Uterus (tissue), 4 donors: ENCODE measurements around the gene PCDH9. TPM values are rescaled to one million over a fixed set of nuclear protein-coding genes. Genes with fewer than 3 reads are reported as not detected.

Experiments used
- DNase-seq, 2 donors: peaks; one replicate each; pipeline ENCODE4 v3.0.0-alpha.2; 2019 to 2020
- H3K27ac ChIP-seq, 2 donors: fragments of 200-600 bp; sonication (generic); 1 replicate in 1 of 2; 2 replicates in 1 of 2; pipeline ENCODE4 v1.5.1; 2016 to 2018
- H3K27me3 ChIP-seq, 2 donors: fragments of 200-600 bp; sonication (generic); one replicate each; pipeline ENCODE4 v1.5.1; 2018 to 2019; ENCODE audit warnings: control low read depth in 1 of 2
- H3K36me3 ChIP-seq, 2 donors: fragments of 200-600 bp; sonication (generic); one replicate each; pipeline ENCODE4 v1.5.1; 2019; ENCODE audit warnings: control low read depth in 1 of 2
- H3K4me1 ChIP-seq, 2 donors: fragments of 200-600 bp; sonication (generic); one replicate each; pipeline ENCODE4 v1.5.1; 2018 to 2019; ENCODE audit warnings: control low read depth in 1 of 2
- H3K4me3 ChIP-seq, 2 donors: fragments of 200-600 bp; sonication (generic); 1 replicate in 1 of 2; 2 replicates in 1 of 2; pipeline ENCODE4 v1.5.1; 2018 to 2019; ENCODE audit warnings: mild to moderate bottlenecking in 1 of 2
- H3K9me3 ChIP-seq, 2 donors: fragments of 200-600 bp; sonication (generic); one replicate each; pipeline ENCODE4 v1.5.1; 2019; ENCODE audit warnings: control low read depth in 1 of 2
- POLR2A ChIP-seq, 2 donors: fragments of 450-650 bp; IDR thresholded peaks; one replicate each; pipeline ENCODE4 v1.6.1; 2016; ENCODE audit warnings: antibody characterized with exemption in 2 of 2, mild to moderate bottlenecking in 1 of 2, moderate library complexity in 1 of 2
- intact Hi-C: fragments of 100-400 bp; cut with DNase I; formaldehyde crosslinking; loops from one replicate; pipeline ENCODE4 v1.15.1; 2023; ENCODE audit warnings: low total_unique reads
- total RNA-seq, 4 donors: library from RNA; depleted of rRNA in 3 of 4; stranded (reverse); fragments of >200 nt in 3 of 4; gene quantifications; one replicate each; pipeline versions ENCODE4 v1.1.0 to v1.2.4, GENCODE V29; 2014 to 2023
- TF ChIP-seq, protein P1 (sequence below), 4 experiments: fragments of 200-600 bp in 2 of 4; fragments of 450-650 bp in 2 of 4; sonication (generic) in 2 of 4; IDR thresholded peaks; one replicate each; pipeline ENCODE4 v1.5.1; 2016 to 2019; ENCODE audit warnings: antibody characterized with exemption in 4 of 4, mild to moderate bottlenecking in 2 of 4, moderate library complexity in 1 of 4
- donor health status: DM: yes; HTN: yes; CAD: no.

The PCDH9 gene
- total RNA-seq, 4 donors from 2014 or later = 0.51 to 45.7 (median 2.1) TPM

DNA sequence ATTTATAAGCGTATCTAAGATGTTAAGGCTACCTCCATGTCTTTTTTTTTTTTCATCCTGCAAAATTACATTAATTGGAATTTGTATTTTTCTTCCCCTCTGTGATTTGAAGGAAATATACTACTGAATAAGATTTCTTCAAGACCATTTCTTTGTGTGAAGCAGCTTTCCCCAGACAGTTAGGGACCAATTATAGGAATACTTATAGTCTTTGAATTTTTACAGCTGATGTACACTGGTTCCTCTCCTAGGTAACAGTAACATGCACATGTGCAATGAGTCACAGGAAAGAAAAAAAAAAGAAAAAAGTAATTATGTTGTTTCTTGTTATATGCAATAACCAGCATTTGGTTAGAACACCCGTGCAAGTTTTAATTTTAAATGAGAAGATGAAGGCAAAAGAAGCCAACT is 82.0 kb downstream of the PCDH9 start:
- DNase-seq = no peak
- Histone ChIP-seq H3K27ac (no peak overlapping the region), H3K36me3 (no peaks in the 10 kb centered on the region), H3K4me3 (no peak overlapping the region), H3K4me1 (no peaks in the 10 kb centered on the region), H3K9me3 (no peaks in the 10 kb centered on the region), H3K27me3 (no peaks in the 10 kb centered on the region)
- intact Hi-C loops = no loop called here
- TF ChIP-seq POLR2A (IDR thresholded peaks at IDR 0.05) = no peak
- TF ChIP-seq, protein P1, sequence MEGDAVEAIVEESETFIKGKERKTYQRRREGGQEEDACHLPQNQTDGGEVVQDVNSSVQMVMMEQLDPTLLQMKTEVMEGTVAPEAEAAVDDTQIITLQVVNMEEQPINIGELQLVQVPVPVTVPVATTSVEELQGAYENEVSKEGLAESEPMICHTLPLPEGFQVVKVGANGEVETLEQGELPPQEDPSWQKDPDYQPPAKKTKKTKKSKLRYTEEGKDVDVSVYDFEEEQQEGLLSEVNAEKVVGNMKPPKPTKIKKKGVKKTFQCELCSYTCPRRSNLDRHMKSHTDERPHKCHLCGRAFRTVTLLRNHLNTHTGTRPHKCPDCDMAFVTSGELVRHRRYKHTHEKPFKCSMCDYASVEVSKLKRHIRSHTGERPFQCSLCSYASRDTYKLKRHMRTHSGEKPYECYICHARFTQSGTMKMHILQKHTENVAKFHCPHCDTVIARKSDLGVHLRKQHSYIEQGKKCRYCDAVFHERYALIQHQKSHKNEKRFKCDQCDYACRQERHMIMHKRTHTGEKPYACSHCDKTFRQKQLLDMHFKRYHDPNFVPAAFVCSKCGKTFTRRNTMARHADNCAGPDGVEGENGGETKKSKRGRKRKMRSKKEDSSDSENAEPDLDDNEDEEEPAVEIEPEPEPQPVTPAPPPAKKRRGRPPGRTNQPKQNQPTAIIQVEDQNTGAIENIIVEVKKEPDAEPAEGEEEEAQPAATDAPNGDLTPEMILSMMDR (IDR thresholded peaks at IDR 0.05) = no peak

DNA sequence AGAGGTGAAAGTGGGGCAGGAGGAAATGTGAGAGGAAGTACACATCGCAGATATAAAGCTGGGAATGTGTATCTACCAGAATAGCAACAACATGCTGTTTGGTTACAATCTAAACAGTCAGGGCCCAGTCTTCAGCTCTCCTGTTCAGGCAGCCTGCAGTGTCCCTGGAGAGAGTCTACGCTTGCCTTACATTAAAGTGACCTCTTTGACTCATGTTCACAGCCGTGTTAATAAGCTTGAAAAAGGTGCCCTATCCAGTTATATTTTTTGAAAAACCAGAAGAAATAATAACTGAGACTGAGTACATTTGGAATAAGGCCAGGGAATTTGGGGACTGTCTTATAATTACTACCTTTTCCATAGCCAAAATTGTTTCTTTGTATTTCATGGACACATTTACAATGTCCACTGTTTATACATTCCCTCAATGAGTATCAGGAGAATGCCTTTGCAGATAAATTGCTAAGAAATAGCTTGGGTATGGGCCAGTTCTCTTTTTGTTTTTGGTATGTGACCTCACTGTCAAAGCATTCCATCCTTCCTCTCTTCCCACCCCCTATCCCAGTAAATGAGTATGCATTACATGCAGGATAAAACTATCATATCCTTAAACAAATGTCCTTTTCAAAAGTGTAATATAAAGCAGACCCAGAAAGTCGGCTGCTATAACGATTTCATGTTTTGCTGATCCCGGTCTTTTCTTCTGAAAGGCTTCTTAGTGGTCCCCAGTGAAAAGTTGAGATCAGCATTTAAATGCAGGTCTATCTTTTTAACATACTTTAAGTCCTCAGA is 82.6 kb downstream of the PCDH9 start:
- Histone ChIP-seq H3K27me3 (no peaks in the 10 kb centered on the region), H3K9me3 (no peaks in the 10 kb centered on the region), H3K4me3 (no peak overlapping the region), H3K27ac (no peak overlapping the region), H3K4me1 (no peaks in the 10 kb centered on the region), H3K36me3 (no peaks in the 10 kb centered on the region)
- intact Hi-C loops = no loop called here
- TF ChIP-seq POLR2A (IDR thresholded peaks at IDR 0.05) = no peak
- TF ChIP-seq, protein P1 (IDR thresholded peaks at IDR 0.05) = no peak
- DNase-seq = no peak

DNA sequence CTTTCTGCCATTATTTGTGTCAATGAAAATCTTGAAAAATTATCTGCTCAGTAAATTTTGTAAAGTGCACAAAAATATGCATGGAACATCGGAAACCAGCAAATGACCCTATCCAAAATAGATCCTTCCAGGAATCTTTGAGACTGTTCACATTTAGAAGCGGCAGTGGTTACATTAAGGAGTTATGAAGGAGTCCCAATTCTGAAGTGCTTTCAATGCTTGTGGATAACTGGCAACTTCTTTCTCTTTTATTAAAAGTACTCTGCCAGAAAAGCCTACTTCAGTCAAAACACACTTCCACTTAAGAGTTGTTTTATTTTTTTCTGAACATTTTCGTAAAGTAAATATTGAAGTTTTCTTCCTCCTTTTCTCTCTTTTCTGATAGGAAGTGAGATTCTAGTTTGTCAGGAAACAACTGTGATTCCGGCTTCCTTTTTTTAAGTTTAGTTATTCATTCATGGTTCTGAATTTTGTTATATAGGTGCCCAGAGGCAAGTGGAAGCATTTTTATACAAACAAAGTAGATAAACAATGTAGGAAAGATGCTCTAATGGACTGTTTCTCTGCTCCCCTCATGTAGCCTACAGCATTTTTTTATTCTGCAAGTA is 83.5 kb downstream of the PCDH9 start:
- H3K36me3 ChIP-seq = no peaks in the 10 kb centered on the region
- no peaks in the 10 kb centered on the region for H3K9me3 ChIP-seq
- DNase-seq = no peak
- H3K4me3 ChIP-seq = no peak overlapping the region
- H3K27ac ChIP-seq = no peak overlapping the region
- TF ChIP-seq, protein P1 (IDR thresholded peaks at IDR 0.05) = no peak
- no peak for TF ChIP-seq POLR2A (IDR thresholded peaks at IDR 0.05)
- no peaks in the 10 kb centered on the region for H3K4me1 ChIP-seq
- intact Hi-C loops = no loop called here
- no peaks in the 10 kb centered on the region for H3K27me3 ChIP-seq

DNA sequence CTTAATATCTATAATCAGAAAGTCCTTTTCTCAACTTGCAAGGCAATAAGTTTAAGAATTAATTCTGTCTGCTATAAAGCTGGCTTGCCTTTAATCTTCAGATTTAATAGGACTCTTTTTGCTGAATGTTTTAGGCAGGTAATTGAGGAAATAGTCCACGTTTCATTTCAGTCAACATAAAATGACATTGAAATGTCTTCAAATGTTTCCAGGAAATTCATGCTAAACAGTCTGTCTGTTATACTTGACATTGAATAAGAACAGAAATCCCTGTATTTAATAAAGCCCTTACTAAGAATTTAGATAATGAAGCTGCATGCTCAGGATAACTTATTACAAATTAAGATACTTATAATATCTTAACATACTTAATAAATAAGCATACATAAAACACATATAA is 84.2 kb downstream of the PCDH9 start:
- TF ChIP-seq, protein P1 (IDR thresholded peaks at IDR 0.05) = no peak
- no peak for TF ChIP-seq POLR2A (IDR thresholded peaks at IDR 0.05)
- Histone ChIP-seq H3K27ac (no peak overlapping the region), H3K4me3 (no peak overlapping the region), H3K27me3 (no peaks in the 10 kb centered on the region), H3K36me3 (no peaks in the 10 kb centered on the region), H3K9me3 (no peaks in the 10 kb centered on the region), H3K4me1 (no peaks in the 10 kb centered on the region)
- intact Hi-C loops = no loop called here
- no peak for DNase-seq

DNA sequence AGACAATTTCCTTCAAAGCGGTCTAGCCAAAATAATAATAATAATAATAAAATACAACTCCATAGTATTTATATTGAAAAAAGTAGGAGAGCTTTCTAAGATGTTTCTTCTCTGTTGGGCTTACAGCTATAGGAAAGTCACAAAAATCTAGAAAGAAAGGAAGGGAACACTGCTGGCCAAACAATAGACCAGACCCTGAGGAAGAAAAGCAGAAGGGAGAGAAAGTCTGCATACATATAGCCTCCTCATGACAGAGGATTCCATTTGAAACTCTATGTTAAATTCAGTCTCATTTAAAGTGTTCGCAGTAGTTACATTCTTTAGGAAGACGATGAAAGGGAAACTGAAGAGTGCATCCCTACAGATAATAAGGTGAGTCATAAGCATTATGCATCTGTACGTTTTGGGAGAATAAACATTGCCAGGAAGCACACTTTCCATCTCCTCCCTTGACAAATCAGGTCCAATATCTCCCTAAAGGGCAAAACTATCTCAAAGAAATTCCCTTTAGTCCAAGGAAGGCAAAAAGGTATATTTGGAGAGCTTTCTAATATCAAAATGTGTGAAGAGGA is 86.5 kb downstream of the PCDH9 start:
- Histone ChIP-seq H3K4me1 (no peaks in the 10 kb centered on the region), H3K27me3 (no peaks in the 10 kb centered on the region), H3K36me3 (no peaks in the 10 kb centered on the region), H3K9me3 (no peaks in the 10 kb centered on the region), H3K4me3 (no peak overlapping the region), H3K27ac (no peak overlapping the region)
- TF ChIP-seq POLR2A (IDR thresholded peaks at IDR 0.05) = no peak
- TF ChIP-seq, protein P1 (IDR thresholded peaks at IDR 0.05) = no peak
- intact Hi-C loops = no loop called here
- DNase-seq = no peak
